K562 (cell line): ENCODE results near the gene ATP9B. TPM values are rescaled to one million over a fixed set of nuclear protein-coding genes. Genes with fewer than 3 reads are reported as not detected.

ENCODE experiments used
- CCAR2 ChIP-seq: fragments of 200-400 bp; formaldehyde crosslinking; IDR thresholded peaks from 2 replicates; pipeline ENCODE4 v1.6.1; 2017; ENCODE audit warnings: mild to moderate bottlenecking, low read depth, low read length
- CEBPG ChIP-seq, 3 experiments: fragments of 200-800 bp in 1 of 3; sonication (Bioruptor generic) in 1 of 3; sonication (generic) in 1 of 3; formaldehyde crosslinking in 1 of 3; IDR thresholded peaks in 2 of 3; conservative IDR thresholded peaks in 1 of 3; 2 replicates each; pipeline versions ENCODE4 v1.6.1 to v1.8.0; 2016 to 2022; ENCODE audit warnings: missing compliant biosample characterization in 2 of 3, missing genetic modification characterization in 2 of 3, mild to moderate bottlenecking in 1 of 3, missing genetic modification reagents in 1 of 3
- GTF2F1 ChIP-seq: IDR thresholded peaks from 2 replicates; pipeline ENCODE4 v1.6.1; 2011; ENCODE audit warnings: low read depth, low read length, improper control_type of control experiment
- HBP1 ChIP-seq: fragments of 450-650 bp; formaldehyde crosslinking; IDR thresholded peaks from 2 replicates; pipeline ENCODE4 v1.4.0; 2022; ENCODE audit warnings: missing genetic modification characterization
- KLF10 ChIP-seq: fragments of 250-450 bp; sonication (Bioruptor Pico); IDR thresholded peaks from 2 replicates; pipeline ENCODE4 v1.6.1; 2021; ENCODE audit warnings: matching md5 sums
- SMC3 ChIP-seq: conservative IDR thresholded peaks from 2 replicates; pipeline ENCODE4 v1.6.1; 2011; ENCODE audit warnings: low read depth, low read length, improper control_type of control experiment; ENCODE audit not compliant: insufficient read depth
- SRSF9 ChIP-seq: fragments of 200-400 bp; formaldehyde crosslinking; IDR thresholded peaks from 2 replicates; pipeline ENCODE4 v1.6.1; 2017; ENCODE audit warnings: low read depth, low read length, borderline replicate concordance
- TSHZ1 ChIP-seq: fragments of 250-450 bp; sonication (Bioruptor Pico); IDR thresholded peaks from 2 replicates; pipeline ENCODE4 v1.4.0; 2020; ENCODE audit warnings: mild to moderate bottlenecking, moderate library complexity
- ZNF507 ChIP-seq: conservative IDR thresholded peaks from 2 replicates; pipeline ENCODE4 v1.6.1; 2017; ENCODE audit warnings: missing genetic modification characterization, missing compliant biosample characterization
- ZNF764 ChIP-seq: fragments of 250-450 bp; sonication (Bioruptor Pico); IDR thresholded peaks from 2 replicates; pipeline ENCODE4 v1.4.0; 2020; ENCODE audit warnings: low read depth, mild to moderate bottlenecking, moderate library complexity
- ZNF785 ChIP-seq: fragments of 250-450 bp; sonication (Bioruptor Pico); IDR thresholded peaks from 2 replicates; pipeline ENCODE4 v1.4.0; 2020; ENCODE audit warnings: mild to moderate bottlenecking
- polyA plus RNA-seq, 8 experiments: library from polyadenylated mRNA; depleted of rRNA in 4 of 8; stranded (reverse) in 5 of 8; unstranded in 3 of 8; fragments of >200 nt; fragmentation: Nextera tagmentation in 2 of 8; fragmentation: Illumina TruSeq in 1 of 8; extraction: Ambion mirVana in 2 of 8; extraction: Trizol in 1 of 8; gene quantifications; 2 replicates each; pipeline versions ENCODE4 v1.2.1 to v1.2.3, GENCODE V29; 2011 to 2014; ENCODE audit warnings: inconsistent platforms in 1 of 8, missing spikeins in 1 of 8
- total RNA-seq, 7 experiments: library from RNA; depleted of rRNA in 6 of 7; stranded (reverse); fragments of >200 nt in 6 of 7; fragmentation: Illumina TruSeq in 2 of 7; extraction: Trizol in 2 of 7; gene quantifications; 2 replicates each; pipeline versions ENCODE4 v1.2.1 to v1.2.3, GENCODE V29; 2011 to 2021; ENCODE audit warnings: low replicate concordance in 1 of 7

The ATP9B gene
- total and polyA plus RNA-seq, 9 of the 15 experiments (the other 6 are each of a cell fraction or from before 2014, with no cell fraction given) = 0.66 to 13.2 (median 7.9) TPM

- TF ChIP-seq HBP1 (CRISPR knock-in tag) = no peak
- no peak for TF ChIP-seq GTF2F1
- TF ChIP-seq ZNF785 = no peak
- TF ChIP-seq TSHZ1 (CRISPR knock-in tag) = no peak
- no peak for TF ChIP-seq CCAR2
- TF ChIP-seq CEBPG (CRISPR knock-in tag; IDR thresholded peaks at IDR 0.05) = no peak
- no peak for TF ChIP-seq CEBPG (tag; conservative IDR thresholded peaks at IDR 0.05 in 1 of 2, IDR thresholded peaks at IDR 0.05 in 1 of 2)
- no peak for TF ChIP-seq KLF10 (CRISPR knock-in tag)
- TF ChIP-seq ZNF764 = no peak
- no peak for TF ChIP-seq ZNF507 (tag)
- TF ChIP-seq SMC3 = no peak
- TF ChIP-seq SRSF9 = no peak
Measured at GRCh38 chr18:79064228-79064627, 5.0 kb upstream of the ATP9B start (continued).
